AG20443 (cell line): Measurements from ENCODE around the gene TNNT1.

Experiments
- DNase-seq: peaks from one replicate; pipeline ENCODE4 v3.0.0; 2012; ENCODE audit warnings: low spot score, mixed read lengths

Gene TNNT1

DNA sequence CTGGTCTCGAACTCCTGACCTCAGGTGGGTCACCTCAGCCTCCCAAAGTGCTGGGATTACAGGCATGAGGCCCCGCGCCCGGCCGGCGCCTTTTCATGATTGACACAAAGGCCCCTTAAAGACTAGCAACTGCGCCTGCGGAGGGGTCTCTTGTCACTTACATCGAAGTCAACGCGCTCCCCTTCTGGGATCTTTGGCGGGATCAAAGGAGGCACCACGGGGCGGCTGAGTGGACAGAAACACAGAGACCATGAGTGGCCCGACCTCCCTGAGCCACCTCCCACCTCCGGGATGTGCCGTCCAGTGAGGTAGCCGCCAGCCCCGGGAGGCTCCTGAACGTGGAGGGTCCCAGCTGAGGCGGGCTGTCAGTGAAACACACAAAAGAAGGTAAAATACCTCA lies 7.3 kb downstream of the TNNT1 start:
- DNase-seq = no peak

DNA sequence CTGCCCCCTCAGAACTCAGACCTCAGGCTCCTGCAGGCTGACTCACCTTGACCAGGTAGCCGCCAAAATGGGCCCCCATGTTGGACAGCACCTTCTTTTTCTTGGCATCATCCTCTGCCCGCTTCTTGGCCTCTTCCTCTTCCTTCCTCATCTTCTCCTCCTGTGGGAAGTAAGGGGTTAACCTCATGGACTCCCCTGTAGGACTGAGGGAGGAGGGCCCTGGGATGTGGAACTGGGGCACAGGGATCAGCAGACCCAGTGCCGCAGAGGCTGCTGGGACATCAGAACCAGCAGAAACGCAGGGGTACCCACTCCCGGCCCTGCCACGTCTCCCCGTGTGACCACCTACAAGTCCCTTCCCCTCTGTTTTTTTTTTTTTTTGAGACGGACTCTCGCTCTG lies 11.1 kb downstream of the TNNT1 start:
- no peak for DNase-seq

DNA sequence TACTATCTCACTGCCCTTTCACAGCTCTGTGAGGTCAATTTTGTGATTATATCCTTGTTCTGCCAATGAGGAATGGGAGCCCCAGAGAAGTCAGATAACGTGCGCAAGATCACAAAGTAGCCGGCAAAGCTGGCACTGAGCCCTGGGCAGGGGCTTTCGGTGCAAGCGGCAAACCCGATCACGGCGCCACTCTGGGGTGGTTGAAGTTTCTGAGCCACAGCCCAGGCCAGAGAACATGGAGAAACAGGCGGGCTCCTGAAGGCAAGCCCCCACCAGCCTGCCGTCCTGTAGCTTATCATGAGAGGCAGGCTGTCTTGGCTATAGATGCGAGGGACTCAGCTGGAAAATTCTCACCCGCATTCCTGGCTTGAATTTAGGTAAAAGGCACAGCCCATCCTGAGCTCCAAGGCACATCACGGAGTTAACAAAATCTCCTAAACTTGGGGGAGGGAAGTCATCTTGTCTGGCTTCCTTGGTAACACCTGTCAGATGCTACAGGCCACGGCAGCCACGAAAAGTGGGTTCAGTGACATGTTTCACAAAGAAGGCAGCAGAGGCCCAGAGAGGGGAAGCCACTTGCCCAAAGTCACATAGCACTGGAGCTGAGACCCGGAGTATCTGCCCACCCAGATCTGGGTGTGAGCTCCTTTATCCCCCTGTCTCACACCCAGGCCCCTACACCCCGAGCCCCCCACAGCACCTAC lies 12.5 kb downstream of the TNNT1 start:
- DNase-seq = no peak

DNA sequence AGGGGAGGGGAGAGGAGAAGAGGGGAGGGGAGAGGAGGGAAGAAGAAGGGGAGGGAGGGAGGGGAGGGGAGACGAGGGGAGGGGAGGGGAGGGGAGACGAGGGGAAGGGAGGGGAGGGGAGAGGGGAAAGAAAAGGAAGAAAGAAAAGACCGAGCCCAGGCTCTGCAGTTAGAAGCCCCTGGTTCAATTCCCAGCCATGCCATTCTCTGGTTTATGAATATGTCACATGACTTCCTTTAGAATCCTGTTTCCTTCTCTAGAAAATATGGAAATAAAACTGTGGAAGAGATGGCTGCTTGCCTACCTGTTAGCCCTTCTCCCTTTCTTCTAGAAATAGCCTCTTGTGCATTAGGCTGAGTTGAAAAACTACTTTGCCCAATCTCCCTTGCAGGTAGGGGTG lies 14.3 kb downstream of the TNNT1 start:
- no peak for DNase-seq

- DNase-seq = no peak
Observed at GRCh38 chr19:55133639-55134444, 15.2 kb downstream of the TNNT1 start.

DNA sequence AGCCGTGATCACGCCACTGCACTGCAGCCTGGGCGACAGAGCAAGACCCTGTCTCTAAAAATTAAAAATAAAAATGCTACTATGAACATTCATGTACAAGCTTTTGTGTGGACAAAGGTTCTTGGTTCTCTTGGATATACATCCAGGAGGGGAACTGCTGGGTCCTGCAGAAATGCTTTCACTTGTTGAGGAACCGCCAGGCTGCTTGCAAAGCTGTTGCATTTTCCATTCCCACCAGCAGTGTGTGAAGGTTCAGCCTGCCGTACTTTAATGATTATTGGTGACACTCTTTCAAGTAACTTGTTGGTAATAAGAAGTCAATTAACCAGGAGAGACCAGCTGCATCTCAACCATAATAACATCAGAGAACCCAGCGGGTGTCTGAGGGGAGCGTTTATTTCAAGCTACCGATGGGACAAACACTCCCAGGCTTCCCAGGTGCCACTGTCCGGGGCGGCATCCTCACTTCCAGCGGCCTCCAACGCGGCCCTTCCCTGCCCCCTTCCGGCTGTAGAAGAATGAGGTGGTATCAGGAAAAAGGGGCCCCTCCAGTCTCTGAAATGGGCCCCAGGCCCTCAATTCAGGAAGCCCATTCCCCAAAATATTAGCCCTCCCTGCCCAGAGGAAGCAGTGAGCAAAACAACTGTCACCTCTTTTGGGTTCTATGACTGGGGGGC lies 16.4 kb downstream of the TNNT1 start:
- DNase-seq = no peak

DNA sequence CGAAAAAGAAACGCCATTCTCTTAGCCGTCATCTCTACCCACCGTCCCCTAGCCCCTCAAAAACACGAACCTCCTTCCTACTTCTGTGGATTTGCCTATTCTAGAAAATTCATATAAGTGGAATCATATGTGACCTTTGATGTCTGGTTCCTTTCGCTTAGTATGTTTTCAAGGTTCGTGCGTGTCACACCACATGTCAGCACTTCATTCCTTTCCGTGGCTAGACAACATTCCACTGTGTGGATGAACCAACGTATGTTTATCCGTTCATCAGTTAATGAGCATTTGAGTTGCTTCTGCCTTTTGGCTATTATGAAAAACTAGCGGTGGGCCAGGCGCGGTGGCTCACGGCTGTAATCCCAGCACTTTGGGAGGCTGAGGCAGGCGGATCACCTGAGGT lies 17.6 kb downstream of the TNNT1 start:
- DNase-seq = peak; percentile 47

DNA sequence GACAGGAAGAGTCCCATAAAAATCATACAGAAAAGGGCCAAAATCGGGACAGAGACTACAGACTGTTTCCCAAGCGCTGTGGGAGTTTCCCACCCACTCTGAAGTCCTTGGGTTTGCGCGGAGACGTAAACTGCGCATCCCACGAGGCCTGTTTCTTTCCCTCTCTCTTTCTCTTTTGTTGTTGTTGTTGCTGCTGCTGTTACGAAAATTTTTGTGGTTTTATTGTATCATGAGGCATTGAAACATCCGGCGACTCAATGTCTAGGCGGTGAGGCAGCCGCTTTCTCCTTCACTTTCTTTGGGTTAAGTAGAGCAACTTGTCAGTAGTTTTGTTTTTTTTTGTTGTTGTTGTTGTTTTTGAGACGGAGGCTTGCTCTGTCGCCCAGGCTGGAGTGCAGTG lies 30.0 kb downstream of the TNNT1 start:
- DNase-seq = no peak

DNA sequence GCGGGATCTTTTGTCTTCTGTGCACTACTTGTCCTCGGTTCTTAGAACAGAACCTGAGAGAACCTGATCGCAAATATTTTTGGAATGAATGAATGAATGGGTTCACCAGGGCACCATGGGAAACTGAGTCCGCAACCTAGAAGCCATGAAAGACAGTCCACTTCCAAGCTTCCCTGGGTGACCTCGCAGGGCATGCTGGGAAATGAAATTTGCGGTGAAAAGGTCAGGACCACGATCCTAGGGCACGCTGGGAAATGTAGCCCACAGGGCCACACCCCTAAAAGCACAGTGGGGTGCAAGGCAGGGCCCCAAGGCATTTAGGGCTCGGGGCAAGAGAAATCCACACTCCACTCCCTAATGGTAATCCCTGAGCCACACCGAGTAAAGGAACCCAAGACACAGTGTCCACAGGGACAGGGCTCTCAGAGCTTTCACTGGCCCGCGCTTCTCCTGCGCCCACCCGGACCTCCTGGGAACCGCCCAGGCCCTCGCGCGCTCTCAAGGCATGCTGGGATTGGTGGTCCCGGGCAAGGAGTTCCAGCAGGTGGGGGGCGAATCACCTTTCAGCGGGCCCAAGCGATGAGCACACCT lies 30.5 kb downstream of the TNNT1 start:
- peak; percentile 46 for DNase-seq

DNA sequence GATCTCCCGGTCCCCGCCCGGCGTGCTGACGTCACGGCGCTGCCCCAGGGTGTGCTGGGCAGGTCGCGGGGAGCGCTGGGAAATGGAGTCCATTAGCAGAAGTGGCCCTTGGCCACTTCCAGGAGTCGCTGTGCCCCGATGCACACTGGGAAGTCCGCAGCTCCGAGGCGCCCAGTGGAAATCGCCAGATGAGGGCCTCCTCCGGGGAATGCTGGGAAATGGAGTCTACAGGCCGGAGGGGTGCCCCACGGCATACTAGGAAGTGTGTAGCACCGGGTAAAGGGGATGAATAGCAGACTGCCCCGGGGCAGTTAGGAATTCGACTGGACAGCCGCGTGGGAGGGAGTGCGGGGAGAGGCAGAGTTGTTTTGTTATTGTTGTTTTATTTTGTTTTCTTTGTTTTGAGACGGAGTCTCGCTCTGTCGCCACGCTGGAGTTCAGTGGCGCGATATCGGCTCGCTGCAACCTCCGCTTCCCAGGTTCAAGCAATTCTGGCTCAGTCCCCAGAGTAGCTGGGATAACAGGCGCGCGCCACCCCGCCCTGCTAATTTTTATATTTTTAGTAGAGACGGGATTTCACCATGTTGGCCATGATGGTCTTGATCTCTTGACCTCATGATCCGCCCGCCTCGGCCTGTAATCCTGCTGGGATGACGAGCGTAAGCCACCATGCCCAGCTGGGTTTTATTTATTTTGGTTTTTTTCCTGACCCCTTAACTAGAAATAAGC lies 31.2 kb downstream of the TNNT1 start:
- peak; percentile 99 for DNase-seq

- peak; percentile 19 for DNase-seq
Observed at GRCh38 chr19:55116859-55117662, 31.9 kb downstream of the TNNT1 start, which contains the start of gene PPP1R12C. PPP1R12C (minus strand) TSS chr19:55117637; CDS start chr19:55117543, 94 bp downstream.

DNA sequence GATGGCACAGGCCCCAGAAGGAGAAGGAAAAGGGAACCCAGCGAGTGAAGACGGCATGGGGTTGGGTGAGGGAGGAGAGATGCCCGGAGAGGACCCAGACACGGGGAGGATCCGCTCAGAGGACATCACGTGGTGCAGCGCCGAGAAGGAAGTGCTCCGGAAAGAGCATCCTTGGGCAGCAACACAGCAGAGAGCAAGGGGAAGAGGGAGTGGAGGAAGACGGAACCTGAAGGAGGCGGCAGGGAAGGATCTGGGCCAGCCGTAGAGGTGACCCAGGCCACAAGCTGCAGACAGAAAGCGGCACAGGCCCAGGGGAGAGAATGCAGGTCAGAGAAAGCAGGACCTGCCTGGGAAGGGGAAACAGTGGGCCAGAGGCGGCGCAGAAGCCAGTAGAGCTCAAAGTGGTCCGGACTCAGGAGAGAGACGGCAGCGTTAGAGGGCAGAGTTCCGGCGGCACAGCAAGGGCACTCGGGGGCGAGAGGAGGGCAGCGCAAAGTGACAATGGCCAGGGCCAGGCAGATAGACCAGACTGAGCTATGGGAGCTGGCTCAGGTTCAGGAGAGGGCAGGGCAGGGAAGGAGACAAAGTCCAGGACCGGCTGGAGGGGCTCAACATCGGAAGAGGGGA lies 32.7 kb downstream of the TNNT1 start:
- DNase-seq = peak; percentile 85

DNA sequence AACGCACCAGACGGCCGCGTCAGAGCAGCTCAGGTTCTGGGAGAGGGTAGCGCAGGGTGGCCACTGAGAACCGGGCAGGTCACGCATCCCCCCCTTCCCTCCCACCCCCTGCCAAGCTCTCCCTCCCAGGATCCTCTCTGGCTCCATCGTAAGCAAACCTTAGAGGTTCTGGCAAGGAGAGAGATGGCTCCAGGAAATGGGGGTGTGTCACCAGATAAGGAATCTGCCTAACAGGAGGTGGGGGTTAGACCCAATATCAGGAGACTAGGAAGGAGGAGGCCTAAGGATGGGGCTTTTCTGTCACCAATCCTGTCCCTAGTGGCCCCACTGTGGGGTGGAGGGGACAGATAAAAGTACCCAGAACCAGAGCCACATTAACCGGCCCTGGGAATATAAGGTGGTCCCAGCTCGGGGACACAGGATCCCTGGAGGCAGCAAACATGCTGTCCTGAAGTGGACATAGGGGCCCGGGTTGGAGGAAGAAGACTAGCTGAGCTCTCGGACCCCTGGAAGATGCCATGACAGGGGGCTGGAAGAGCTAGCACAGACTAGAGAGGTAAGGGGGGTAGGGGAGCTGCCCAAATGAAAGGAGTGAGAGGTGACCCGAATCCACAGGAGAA lies 33.5 kb downstream of the TNNT1 start:
- no peak for DNase-seq

DNA sequence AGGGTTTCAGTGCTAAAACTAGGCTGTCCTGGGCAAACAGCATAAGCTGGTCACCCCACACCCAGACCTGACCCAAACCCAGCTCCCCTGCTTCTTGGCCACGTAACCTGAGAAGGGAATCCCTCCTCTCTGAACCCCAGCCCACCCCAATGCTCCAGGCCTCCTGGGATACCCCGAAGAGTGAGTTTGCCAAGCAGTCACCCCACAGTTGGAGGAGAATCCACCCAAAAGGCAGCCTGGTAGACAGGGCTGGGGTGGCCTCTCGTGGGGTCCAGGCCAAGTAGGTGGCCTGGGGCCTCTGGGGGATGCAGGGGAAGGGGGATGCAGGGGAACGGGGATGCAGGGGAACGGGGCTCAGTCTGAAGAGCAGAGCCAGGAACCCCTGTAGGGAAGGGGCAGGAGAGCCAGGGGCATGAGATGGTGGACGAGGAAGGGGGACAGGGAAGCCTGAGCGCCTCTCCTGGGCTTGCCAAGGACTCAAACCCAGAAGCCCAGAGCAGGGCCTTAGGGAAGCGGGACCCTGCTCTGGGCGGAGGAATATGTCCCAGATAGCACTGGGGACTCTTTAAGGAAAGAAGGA lies 34.4 kb downstream of the TNNT1 start:
- DNase-seq = no peak

DNA sequence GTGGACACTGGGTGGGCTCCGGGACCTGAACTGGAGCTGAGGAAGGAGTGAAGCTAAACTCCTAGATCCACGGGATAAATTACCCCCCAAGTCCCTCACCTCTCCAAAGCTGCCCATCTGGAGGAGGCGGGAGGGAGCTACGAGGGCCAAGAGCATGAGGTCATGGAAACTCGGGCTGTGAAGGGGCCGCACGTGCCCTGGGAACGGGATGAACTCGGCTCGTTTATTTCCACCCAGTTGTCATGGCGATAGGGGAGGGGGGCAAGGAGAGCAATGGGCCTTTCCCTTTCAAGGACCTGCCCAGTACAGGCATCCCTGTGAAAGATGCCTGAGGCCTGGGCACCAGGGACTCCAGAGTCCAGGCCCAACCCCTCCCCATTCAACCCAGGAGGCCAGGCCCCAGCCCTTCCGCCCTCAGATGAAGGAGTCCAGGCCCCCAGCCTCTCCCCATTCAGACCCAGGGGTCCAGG lies 35.4 kb downstream of the TNNT1 start:
- DNase-seq = peak; percentile 94

- no peak for DNase-seq
Observed at GRCh38 chr19:55112777-55113569, 36.0 kb downstream of the TNNT1 start.

GRCh38 chr19:55112246-55112776 lies 36.7 kb downstream of the TNNT1 start:
- DNase-seq = no peak

DNA sequence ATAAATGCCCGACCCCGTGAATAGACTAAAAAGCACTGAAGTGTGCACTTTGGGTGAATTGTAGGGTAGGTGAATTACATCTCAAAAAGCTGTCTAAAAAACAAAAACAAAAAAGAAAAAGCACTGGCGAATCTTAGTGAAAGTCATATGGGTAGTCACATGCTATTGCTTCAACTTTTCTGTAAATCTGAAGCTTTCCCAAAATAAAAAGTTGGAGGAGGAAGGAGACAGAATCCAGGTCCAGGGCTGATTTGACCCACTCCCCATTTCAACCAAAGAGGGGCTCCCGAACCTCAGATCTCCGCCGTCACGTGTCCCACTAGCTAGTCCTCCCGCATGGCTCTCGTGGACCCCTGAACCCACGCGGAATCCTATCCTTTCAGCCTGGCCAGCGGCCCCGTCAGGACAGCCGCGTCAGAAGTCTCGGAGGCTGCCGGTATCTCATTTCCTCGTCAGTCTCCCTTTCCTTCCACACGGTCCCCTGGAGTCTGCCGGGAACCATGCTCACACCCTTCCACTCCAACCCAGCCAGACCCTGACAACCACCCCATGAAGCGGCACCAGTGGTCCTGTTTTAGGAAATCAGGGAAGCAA lies 37.7 kb downstream of the TNNT1 start:
- DNase-seq = no peak
